Stimulated activated CD8-positive, alpha-beta memory T cell treated with anti-CD3 and anti-CD28 coated beads, Interleukin-7, amount 100 ng/mL, for 4 hours (primary cell): ENCODE measurements around the gene TUBB6.

Experiments
- DNase-seq, 2 donors: peaks; one replicate each; pipeline ENCODE4 v3.0.0-alpha.2; 2020; ENCODE audit warnings: low read depth in 2 of 2

TUBB6 gene

GRCh38 chr18:12291161-12291560, 16.9 kb upstream of the TUBB6 start:
- no peak for DNase-seq

- DNase-seq, result no peak
These were observed 16.4 kb upstream of the TUBB6 start for GRCh38 chr18:12291690-12292089.

- DNase-seq, result no peak
These were observed 14.2 kb upstream of the TUBB6 start for GRCh38 chr18:12293831-12294230.

- DNase-seq, result no peak
These were observed 12.5 kb upstream of the TUBB6 start for GRCh38 chr18:12295389-12296086.

GRCh38 chr18:12296087-12296403, 12.0 kb upstream of the TUBB6 start:
- no peak for DNase-seq

- no peak for DNase-seq
These were observed 11.6 kb upstream of the TUBB6 start for GRCh38 chr18:12296457-12296856.

- DNase-seq, result no peak
These were observed 8.2 kb upstream of the TUBB6 start for GRCh38 chr18:12299862-12300261.

GRCh38 chr18:12301263-12302005, 6.6 kb upstream of the TUBB6 start:
- no peak for DNase-seq

- no peak for DNase-seq
These were observed 5.5 kb upstream of the TUBB6 start for GRCh38 chr18:12302391-12303147.

GRCh38 chr18:12304351-12305210, 3.5 kb upstream of the TUBB6 start:
- no peak for DNase-seq

- DNase-seq, result no peak
These were observed 2.8 kb upstream of the TUBB6 start for GRCh38 chr18:12305211-12305610.

- DNase-seq, result no peak
These were observed 2.0 kb upstream of the TUBB6 start for GRCh38 chr18:12305930-12306629.

- no peak for DNase-seq
These were observed 1.0 kb upstream of the TUBB6 start for GRCh38 chr18:12306752-12307700.

- DNase-seq, result peak in 1 of 2 donors; percentile 8
These were observed 502 bp downstream of the TUBB6 start for GRCh38 chr18:12308386-12309100.

GRCh38 chr18:12309683-12310198, 1.7 kb downstream of the TUBB6 start:
- DNase-seq, result no peak

- DNase-seq, result no peak
These were observed 2.7 kb downstream of the TUBB6 start for GRCh38 chr18:12310762-12311161.

- no peak for DNase-seq
These were observed 4.9 kb downstream of the TUBB6 start for GRCh38 chr18:12312976-12313375.

GRCh38 chr18:12313530-12314245, 5.6 kb downstream of the TUBB6 start:
- no peak for DNase-seq
